HCT116 (cell line): ENCODE results near the gene PRKAR1A. TPM values are rescaled to one million over a fixed set of nuclear protein-coding genes. Genes with fewer than 3 reads are reported as not detected.

Source experiments
- ATAC-seq: fragments of 200-7000 bp; cut with Tn5 transposase; 2 replicates; pipeline ENCODE4 v1.9.1; 2020; ENCODE audit warnings: mild to moderate bottlenecking, moderate library complexity
- BruUV-seq: library from RNA; stranded (reverse); fragments of 400-500 nt; replicated peaks from 2 replicates; lab custom pipeline; 2021; lab: Mats Ljungman, UMichigan
- CTCF ChIA-PET: fragments of 300-600 bp; sonication (Branson Sonifier 250); formaldehyde crosslinking; loops from one replicate; lab custom pipeline; 2021; ENCODE audit warnings: antibody characterized with exemption; lab: Charles Lee
- POLR2A ChIA-PET: fragments of 300-600, 350-600 bp; sonication (Branson Sonifier 250); formaldehyde crosslinking; loops from one replicate; lab custom pipeline; 2021; ENCODE audit warnings: antibody characterized with exemption; lab: Charles Lee
- RAD21 ChIA-PET, 2 experiments: fragments of 300-600 bp; sonication (Branson Sonifier 250); formaldehyde crosslinking; loops; one replicate each; lab custom pipeline; 2023; ENCODE audit warnings: low total read pairs in 2 of 2; ENCODE audit not compliant: uncharacterized antibody in 2 of 2, unreplicated experiment in 2 of 2, low non-redundant PET in 1 of 2; lab: Charles Lee
- DNase-seq: peaks from one replicate; pipeline ENCODE4 v3.0.0-alpha.2; 2010; ENCODE audit warnings: low read depth, low spot score
- H2AFZ ChIP-seq: fragments of 200-600 bp; shearing (Covaris generic), sonication (generic); 2 replicates; pipeline ENCODE4 v1.6.1; 2017; ENCODE audit warnings: low read depth, mixed run types, mixed read lengths, antibody characterized with exemption, low read length; ENCODE audit not compliant: poor library complexity, severe bottlenecking
- H3K27ac ChIP-seq: 2 replicates; pipeline ENCODE4 v1.5.1; 2012; ENCODE audit warnings: low read depth, low read length
- H3K27me3 ChIP-seq: fragments of 200-600 bp; sonication (generic); 2 replicates; pipeline ENCODE4 v1.6.1; 2016; ENCODE audit warnings: mixed run types, low read length, mixed read lengths; ENCODE audit not compliant: insufficient read depth
- H3K36me3 ChIP-seq, 2 experiments: fragments of 200-500 bp in 1 of 2; fragments of 200-600 bp in 1 of 2; sonication (Bioruptor generic) in 1 of 2; sonication (generic) in 1 of 2; 2 replicates each; pipeline versions ENCODE4 v1.5.1 to v1.6.1; 2014 to 2016; ENCODE audit warnings: low read length in 2 of 2, inconsistent platforms in 1 of 2, mixed read lengths in 1 of 2, mixed run types in 1 of 2; ENCODE audit not compliant: insufficient read depth in 2 of 2, control insufficient read depth in 1 of 2
- H3K4me1 ChIP-seq, 2 experiments: fragments of 200-600 bp in 1 of 2; sonication (generic) in 1 of 2; 2 replicates each; pipeline versions ENCODE4 v1.5.1 to v1.6.1; 2012 to 2017; ENCODE audit warnings: low read length in 2 of 2, inconsistent platforms in 1 of 2, mild to moderate bottlenecking in 1 of 2, mixed read lengths in 1 of 2, mixed run types in 1 of 2, moderate library complexity in 1 of 2; ENCODE audit not compliant: insufficient read depth in 2 of 2, control insufficient read depth in 1 of 2
- H3K4me2 ChIP-seq: fragments of 200-600 bp; sonication (generic); 2 replicates; pipeline ENCODE4 v1.6.1; 2017; ENCODE audit warnings: mixed run types, low read length, mixed read lengths
- H3K4me3 ChIP-seq, 2 experiments: fragments of 200-600 bp in 1 of 2; sonication (generic) in 1 of 2; replicated peaks in 1 of 2; 2 replicates each; pipeline ENCODE4 v1.5.1; 2011 to 2016; ENCODE audit warnings: low read length in 2 of 2, control low read depth in 1 of 2, low read depth in 1 of 2, mild to moderate bottlenecking in 1 of 2, mixed read lengths in 1 of 2, mixed run types in 1 of 2
- H3K79me2 ChIP-seq: fragments of 200-600 bp; sonication (generic); 2 replicates; pipeline ENCODE4 v1.6.1; 2017; ENCODE audit warnings: mild to moderate bottlenecking, mixed run types, low read length, moderate library complexity, mixed read lengths; ENCODE audit not compliant: insufficient read depth
- H3K9ac ChIP-seq: fragments of 200-600 bp; sonication (generic); 2 replicates; pipeline ENCODE4 v1.6.1; 2016; ENCODE audit warnings: low read length, mixed read lengths
- H3K9me2 ChIP-seq: fragments of 200-600 bp; sonication (generic), shearing (Covaris generic); 2 replicates; pipeline ENCODE4 v1.6.1; 2017; ENCODE audit warnings: mixed run types, mild to moderate bottlenecking, moderate library complexity; ENCODE audit not compliant: insufficient read depth
- H3K9me3 ChIP-seq, 2 experiments: fragments of 200-500 bp in 1 of 2; fragments of 200-600 bp in 1 of 2; sonication (Bioruptor generic) in 1 of 2; sonication (generic) in 1 of 2; 2 replicates each; pipeline ENCODE4 v1.6.1; 2014 to 2017; ENCODE audit warnings: low read length in 2 of 2, mixed read lengths in 2 of 2, inconsistent platforms in 1 of 2, low read depth in 1 of 2, mild to moderate bottlenecking in 1 of 2, mixed run types in 1 of 2, moderate library complexity in 1 of 2; ENCODE audit not compliant: control insufficient read depth in 1 of 2, insufficient read depth in 1 of 2
- H4K20me1 ChIP-seq: fragments of 200-600 bp; sonication (generic), shearing (Covaris generic); 2 replicates; pipeline ENCODE4 v1.6.1; 2017; ENCODE audit warnings: mixed run types, mild to moderate bottlenecking, moderate library complexity; ENCODE audit not compliant: insufficient read depth
- ATF3 ChIP-seq: IDR thresholded peaks from 2 replicates; pipeline ENCODE4 v1.6.1; 2012
- CBX3 ChIP-seq: IDR thresholded peaks from 2 replicates; pipeline ENCODE4 v1.6.1; 2012; ENCODE audit warnings: low read depth
- RAD21 ChIP-seq: IDR thresholded peaks from 2 replicates; pipeline ENCODE4 v1.6.1; 2012; ENCODE audit warnings: low read depth, mild to moderate bottlenecking
- intact Hi-C: fragments of 100-400 bp; cut with micrococcal nuclease; formaldehyde crosslinking; loops from 2 replicates; pipeline ENCODE4 v1.10.0; 2022
- total RNA-seq: library from RNA; stranded (reverse); gene quantifications from one replicate; pipeline ENCODE4 v1.2.1, GENCODE V29; 2021; ENCODE audit not compliant: unreplicated experiment
- TF ChIP-seq, protein P1 (sequence below), 3 experiments: fragments of 200-600 bp in 1 of 3; sonication (generic) in 1 of 3; IDR thresholded peaks in 2 of 3; conservative IDR thresholded peaks in 1 of 3; 2 replicates each; pipeline ENCODE4 v1.5.1; 2012 to 2017; ENCODE audit warnings: low read depth in 2 of 3, low read length in 2 of 3, antibody characterized with exemption in 1 of 3, borderline replicate concordance in 1 of 3, control low read depth in 1 of 3, mild to moderate bottlenecking in 1 of 3, mixed read lengths in 1 of 3, mixed run types in 1 of 3, moderate library complexity in 1 of 3; ENCODE audit not compliant: insufficient read depth in 1 of 3

PRKAR1A gene
- total RNA-seq, 1 experiment from 2014 or later: 295 TPM

DNA sequence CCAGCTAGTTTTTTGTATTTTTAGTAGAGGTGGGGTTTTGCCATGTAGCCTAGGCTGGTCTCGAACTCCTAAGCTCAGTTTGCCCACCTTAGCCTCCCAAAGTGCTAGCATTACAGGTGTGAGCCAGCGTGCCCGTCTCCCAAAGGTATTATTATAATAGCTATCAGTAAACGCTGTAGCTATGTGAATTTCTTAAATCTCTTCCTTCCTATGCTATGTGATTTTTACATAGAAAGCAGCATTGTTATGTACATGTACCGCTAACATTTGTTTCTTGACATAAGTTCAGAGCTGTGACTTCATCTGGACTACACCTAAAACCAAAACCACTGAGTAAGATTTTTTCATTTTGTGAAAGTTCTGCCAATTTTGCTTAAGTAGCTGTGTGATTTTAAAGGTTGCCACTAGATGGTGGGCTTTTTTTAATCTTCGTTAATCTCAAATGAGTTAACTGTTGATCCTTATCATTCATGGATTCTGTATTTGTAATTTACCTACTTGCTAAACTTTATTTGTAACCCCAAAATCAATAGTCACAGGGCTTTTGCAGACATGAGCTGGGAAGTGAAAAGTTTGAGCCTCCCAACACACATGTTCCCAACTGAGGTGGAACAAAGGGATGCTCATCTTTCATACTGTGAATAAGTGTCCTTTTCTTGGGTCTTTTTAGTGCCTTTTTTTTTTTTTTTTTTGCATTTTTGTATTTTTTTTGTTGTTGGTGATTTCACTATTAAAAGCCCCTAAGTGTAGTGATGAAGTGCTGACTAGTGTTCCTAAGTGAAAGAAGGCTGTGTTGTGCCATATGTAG, 21.9 kb downstream of the PRKAR1A start:
- no peak overlapping the region for H3K4me3 ChIP-seq
- no peak overlapping the region for H3K4me2 ChIP-seq
- no peak overlapping the region for H3K9ac ChIP-seq
- H3K36me3 ChIP-seq: peaks cover 42 to 58% of the 10 kb centered on the region in 2 experiments; a peak in 3 of 4 replicates
- H3K27me3 ChIP-seq: no peaks in the 10 kb centered on the region
- ChIA-PET POLR2A (no interaction called here), RAD21 (interaction anchor here in 1 of 2 experiments (0.6 kb wide), 1 partner anchor 9 kb away, joined by 4 read pairs; no protein-coding TSS in a partner anchor), CTCF (interaction anchor here (0.7 to 3.1 kb wide), 8 partner anchors 9 to 713 kb away, joined by 3 to 23 read pairs (median 4); no protein-coding TSS in a partner anchor)
- H3K9me2 ChIP-seq: no peaks in the 10 kb centered on the region
- no TSS peak for BruUV-seq
- intact Hi-C loops: loop anchor here (1.0 to 10.0 kb wide), 3 partner anchors 81 to 711 kb away; no protein-coding TSS in a partner anchor
- H3K27ac ChIP-seq: no peak overlapping the region
- TF ChIP-seq RAD21 (peak; percentile 37; the same call in 1 of the 2 replicates), CBX3 (no peak), ATF3 (no peak)
- TF ChIP-seq, protein P1, sequence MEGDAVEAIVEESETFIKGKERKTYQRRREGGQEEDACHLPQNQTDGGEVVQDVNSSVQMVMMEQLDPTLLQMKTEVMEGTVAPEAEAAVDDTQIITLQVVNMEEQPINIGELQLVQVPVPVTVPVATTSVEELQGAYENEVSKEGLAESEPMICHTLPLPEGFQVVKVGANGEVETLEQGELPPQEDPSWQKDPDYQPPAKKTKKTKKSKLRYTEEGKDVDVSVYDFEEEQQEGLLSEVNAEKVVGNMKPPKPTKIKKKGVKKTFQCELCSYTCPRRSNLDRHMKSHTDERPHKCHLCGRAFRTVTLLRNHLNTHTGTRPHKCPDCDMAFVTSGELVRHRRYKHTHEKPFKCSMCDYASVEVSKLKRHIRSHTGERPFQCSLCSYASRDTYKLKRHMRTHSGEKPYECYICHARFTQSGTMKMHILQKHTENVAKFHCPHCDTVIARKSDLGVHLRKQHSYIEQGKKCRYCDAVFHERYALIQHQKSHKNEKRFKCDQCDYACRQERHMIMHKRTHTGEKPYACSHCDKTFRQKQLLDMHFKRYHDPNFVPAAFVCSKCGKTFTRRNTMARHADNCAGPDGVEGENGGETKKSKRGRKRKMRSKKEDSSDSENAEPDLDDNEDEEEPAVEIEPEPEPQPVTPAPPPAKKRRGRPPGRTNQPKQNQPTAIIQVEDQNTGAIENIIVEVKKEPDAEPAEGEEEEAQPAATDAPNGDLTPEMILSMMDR (IDR thresholded peaks at IDR 0.05 in 2 of 3, conservative IDR thresholded peaks at IDR 0.05 in 1 of 3; ENCODE audit: borderline replicate concordance in 1 of 3, insufficient read depth in 1 of 3, low read depth in 2 of 3, low read length in 2 of 3): peak; percentile 17 to 66 (median 42); a peak in 4 of 6 replicates
- DNase-seq (no peak), ATAC-seq (no peak)
- peaks cover 4% of the 10 kb centered on the region; the same call in 1 of the 2 replicates for H4K20me1 ChIP-seq
- no peaks in the 10 kb centered on the region for H3K79me2 ChIP-seq
- H3K4me1 ChIP-seq: no peaks in the 10 kb centered on the region
- H3K9me3 ChIP-seq: no peaks in the 10 kb centered on the region
- no peak overlapping the region for H2AFZ ChIP-seq
